Lower lobe of right lung (tissue), 2 donors: Measurements from ENCODE around the gene FYN. TPM values are rescaled to one million over a fixed set of nuclear protein-coding genes. Genes with fewer than 3 reads are reported as not detected.
A peak's percentile ranks its signal among the peaks of the same experiment; 100 is the strongest.

ENCODE experiments used
- ATAC-seq, 2 donors: fragments of 200-7000 bp; cut with Tn5 transposase; one replicate each; pipeline ENCODE4 v1.9.1; 2020 to 2022; ENCODE audit warnings: mild to moderate bottlenecking in 2 of 2, moderate library complexity in 2 of 2
- DNase-seq: peaks from one replicate; pipeline ENCODE4 v3.0.0-alpha.2; 2020
- H3K27ac ChIP-seq: fragments of 200-600 bp; one replicate; pipeline ENCODE4 v1.8.0; 2022
- H3K27me3 ChIP-seq: fragments of 200-600 bp; one replicate; pipeline ENCODE4 v1.8.0; 2022; ENCODE audit warnings: low read depth
- H3K36me3 ChIP-seq: fragments of 200-600 bp; one replicate; pipeline ENCODE4 v1.8.0; 2022; ENCODE audit warnings: mild to moderate bottlenecking
- H3K4me1 ChIP-seq: fragments of 200-600 bp; one replicate; pipeline ENCODE4 v1.8.0; 2022
- H3K4me3 ChIP-seq: fragments of 200-600 bp; one replicate; pipeline ENCODE4 v1.8.0; 2022; ENCODE audit warnings: mild to moderate bottlenecking
- H3K9me3 ChIP-seq: fragments of 200-600 bp; one replicate; pipeline ENCODE4 v1.8.0; 2022
- intact Hi-C: fragments of 100-400 bp; cut with DNase I; formaldehyde crosslinking; loops from one replicate; pipeline ENCODE4 v1.11.0; 2022
- total RNA-seq: library from RNA; stranded (reverse); fragmentation: NEBNext Ultra II Directional; extraction: Animal tissue kit (Norgen Biotek cat#: 25700); gene quantifications from one replicate; pipeline ENCODE4 v1.2.1, GENCODE V29; 2021
- TF ChIP-seq, protein P1 (sequence below): fragments of 200-600 bp; IDR thresholded peaks from one replicate; pipeline ENCODE4 v1.8.0; 2022; ENCODE audit warnings: antibody characterized with exemption, mild to moderate bottlenecking
- donor health status: DM: no; HTN: yes; CAD: no; lungs with severe emphysema.

The FYN gene
- total RNA-seq, 1 donor from 2014 or later = 99.2 TPM

DNA sequence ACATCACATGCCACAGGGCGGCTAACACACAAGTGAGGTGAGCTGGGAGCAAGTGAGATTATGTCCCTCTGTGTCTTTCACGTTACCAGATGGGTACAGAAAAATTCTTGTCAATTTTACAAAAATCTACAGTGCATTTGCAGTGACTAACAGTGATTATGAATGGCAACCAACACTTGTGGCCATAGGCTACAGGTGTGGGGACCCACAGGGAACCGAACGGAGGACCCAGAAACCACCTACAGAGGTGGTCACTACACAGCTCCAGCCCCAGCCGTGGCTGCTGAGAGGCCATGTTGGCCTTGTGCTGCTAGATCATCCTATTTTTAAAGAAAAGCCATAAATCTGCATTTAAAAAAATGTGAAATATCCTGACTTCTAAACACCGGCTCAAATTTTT lies 50.2 kb downstream of the FYN start:
- Histone ChIP-seq H3K9me3 (no peaks in the 10 kb centered on the region), H3K27ac (peak overlapping the region; percentile 37), H3K4me1 (peaks cover 55% of the 10 kb centered on the region), H3K4me3 (no peak overlapping the region), H3K36me3 (no peaks in the 10 kb centered on the region), H3K27me3 (no peaks in the 10 kb centered on the region)
- ATAC-seq = no peak
- TF ChIP-seq, protein P1, sequence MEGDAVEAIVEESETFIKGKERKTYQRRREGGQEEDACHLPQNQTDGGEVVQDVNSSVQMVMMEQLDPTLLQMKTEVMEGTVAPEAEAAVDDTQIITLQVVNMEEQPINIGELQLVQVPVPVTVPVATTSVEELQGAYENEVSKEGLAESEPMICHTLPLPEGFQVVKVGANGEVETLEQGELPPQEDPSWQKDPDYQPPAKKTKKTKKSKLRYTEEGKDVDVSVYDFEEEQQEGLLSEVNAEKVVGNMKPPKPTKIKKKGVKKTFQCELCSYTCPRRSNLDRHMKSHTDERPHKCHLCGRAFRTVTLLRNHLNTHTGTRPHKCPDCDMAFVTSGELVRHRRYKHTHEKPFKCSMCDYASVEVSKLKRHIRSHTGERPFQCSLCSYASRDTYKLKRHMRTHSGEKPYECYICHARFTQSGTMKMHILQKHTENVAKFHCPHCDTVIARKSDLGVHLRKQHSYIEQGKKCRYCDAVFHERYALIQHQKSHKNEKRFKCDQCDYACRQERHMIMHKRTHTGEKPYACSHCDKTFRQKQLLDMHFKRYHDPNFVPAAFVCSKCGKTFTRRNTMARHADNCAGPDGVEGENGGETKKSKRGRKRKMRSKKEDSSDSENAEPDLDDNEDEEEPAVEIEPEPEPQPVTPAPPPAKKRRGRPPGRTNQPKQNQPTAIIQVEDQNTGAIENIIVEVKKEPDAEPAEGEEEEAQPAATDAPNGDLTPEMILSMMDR = no peak
- intact Hi-C loops = no loop called here
- DNase-seq = no peak

DNA sequence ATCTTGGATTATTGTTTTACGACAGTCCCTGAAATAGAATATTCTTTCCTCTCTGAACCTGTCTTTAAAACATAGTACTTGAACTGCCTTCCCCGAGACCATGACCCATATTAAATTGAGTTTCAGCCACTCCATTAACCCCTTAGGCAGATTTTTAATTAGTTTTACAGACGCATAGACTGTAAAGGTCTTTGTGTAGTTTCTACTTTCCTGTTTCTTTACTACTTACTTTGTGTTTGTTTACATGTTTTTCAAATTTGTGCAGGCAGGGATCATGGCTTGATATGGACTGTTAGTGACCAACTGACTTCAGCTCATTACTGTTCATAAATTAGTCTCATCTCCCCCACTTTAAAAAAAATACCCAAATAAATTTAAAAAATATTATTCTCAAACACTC lies 53.8 kb downstream of the FYN start:
- H3K4me1 ChIP-seq = peaks cover 44% of the 10 kb centered on the region
- intact Hi-C loops = no loop called here
- TF ChIP-seq, protein P1 = no peak
- H3K9me3 ChIP-seq = no peaks in the 10 kb centered on the region
- ATAC-seq = no peak
- H3K27ac ChIP-seq = no peak overlapping the region
- H3K27me3 ChIP-seq = no peaks in the 10 kb centered on the region
- H3K36me3 ChIP-seq = no peaks in the 10 kb centered on the region
- H3K4me3 ChIP-seq = no peak overlapping the region
- DNase-seq = no peak

DNA sequence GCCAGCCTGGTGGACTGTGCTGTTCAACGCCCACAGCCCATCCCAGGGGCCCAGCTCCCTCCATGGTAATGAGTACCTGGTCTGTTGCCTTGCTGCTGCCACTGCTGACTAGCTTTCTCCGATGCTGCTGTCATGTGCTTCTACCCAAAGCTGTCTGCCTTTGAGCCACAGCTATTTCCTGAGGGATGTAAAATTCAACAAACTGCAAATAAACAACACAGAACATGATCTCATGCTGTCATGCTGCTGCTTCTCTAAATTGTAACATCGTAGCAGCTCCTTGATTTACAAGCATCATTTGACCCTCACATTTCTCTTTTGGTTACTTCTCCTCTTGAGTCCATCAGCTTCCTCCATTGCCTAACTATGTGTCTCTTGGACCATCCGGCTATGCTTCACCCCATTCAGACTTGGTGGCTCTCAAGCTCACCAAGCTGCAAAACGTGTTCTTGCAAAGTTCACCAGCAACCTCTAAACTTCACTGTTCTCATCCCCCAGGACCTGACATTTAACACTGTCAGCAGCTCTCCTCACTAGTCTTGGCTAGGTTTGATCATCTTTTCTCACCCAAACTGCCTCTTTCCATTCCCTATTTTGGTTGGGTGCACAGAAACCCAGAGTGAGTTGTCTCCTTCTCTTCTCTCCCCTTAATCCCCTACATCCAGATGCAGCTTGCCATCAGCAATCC lies 54.6 kb downstream of the FYN start:
- no peak overlapping the region for H3K27ac ChIP-seq
- H3K27me3 ChIP-seq = no peaks in the 10 kb centered on the region
- ATAC-seq = no peak
- no peaks in the 10 kb centered on the region for H3K36me3 ChIP-seq
- no peak for DNase-seq
- intact Hi-C loops = no loop called here
- H3K4me3 ChIP-seq = no peak overlapping the region
- H3K4me1 ChIP-seq = peaks cover 36% of the 10 kb centered on the region
- no peaks in the 10 kb centered on the region for H3K9me3 ChIP-seq
- TF ChIP-seq, protein P1 = no peak

GRCh38 chr6:111817451-111818120 lies 55.7 kb downstream of the FYN start:
- no peak for ATAC-seq
- no peaks in the 10 kb centered on the region for H3K9me3 ChIP-seq
- H3K27me3 ChIP-seq = no peaks in the 10 kb centered on the region
- H3K4me3 ChIP-seq = no peak overlapping the region
- TF ChIP-seq, protein P1 = no peak
- intact Hi-C loops = no loop called here
- H3K36me3 ChIP-seq = no peaks in the 10 kb centered on the region
- peaks cover 26% of the 10 kb centered on the region for H3K4me1 ChIP-seq
- DNase-seq = no peak
- H3K27ac ChIP-seq = no peak overlapping the region

- H3K9me3 ChIP-seq = no peaks in the 10 kb centered on the region
- ATAC-seq = no peak
- H3K27ac ChIP-seq = no peak overlapping the region
- H3K4me3 ChIP-seq = no peak overlapping the region
- no peak for DNase-seq
- TF ChIP-seq, protein P1 = no peak
- no peaks in the 10 kb centered on the region for H3K27me3 ChIP-seq
- intact Hi-C loops = no loop called here
- no peaks in the 10 kb centered on the region for H3K36me3 ChIP-seq
- H3K4me1 ChIP-seq = peaks cover 20% of the 10 kb centered on the region
Measured at GRCh38 chr6:111813677-111814310, 59.5 kb downstream of the FYN start.
